GM12878 (cell line): ENCODE results near the gene CFAP300. TPM values are rescaled to one million over a fixed set of nuclear protein-coding genes. Genes with fewer than 3 reads are reported as not detected.

ENCODE experiments used
- ATAC-seq: fragments of 200-7000 bp; cut with Tn5 transposase; 3 replicates; pipeline ENCODE4 v1.9.1; 2020; ENCODE audit warnings: mild to moderate bottlenecking, moderate library complexity
- BruUV-seq: library from RNA; stranded (reverse); fragments of 400-500 nt; replicated peaks from 2 replicates; lab custom pipeline; 2021; lab: Mats Ljungman, UMichigan
- CTCF ChIA-PET: fragments of 300-600 bp; sonication (Branson Sonifier 250); formaldehyde crosslinking; extraction: SDS; loops from one replicate; lab custom pipeline; 2021; ENCODE audit warnings: inconsistent platforms; lab: Yijun Ruan, JAX
- POLR2A ChIA-PET: fragments of 350-600 bp; formaldehyde crosslinking; extraction: SDS; loops from one replicate; lab custom pipeline; 2021; ENCODE audit warnings: inconsistent platforms; lab: Charles Lee
- RAD21 ChIA-PET: fragments of 300-600 bp; sonication (Branson Sonifier 250); formaldehyde crosslinking; loops from one replicate; lab custom pipeline; 2023; ENCODE audit warnings: antibody characterized with exemption; ENCODE audit not compliant: unreplicated experiment; lab: Charles Lee
- SMC1A ChIA-PET: fragments of 300-600 bp; sonication (Branson Sonifier 250); formaldehyde crosslinking; loops from one replicate; lab custom pipeline; 2023; ENCODE audit not compliant: unreplicated experiment, uncharacterized antibody; lab: Charles Lee
- DNase-seq: peaks from one replicate; pipeline ENCODE4 v3.0.0-alpha.2; 2011; ENCODE audit warnings: low read depth, low spot score
- FAIRE-seq: peaks from 3 replicates; lab custom pipeline; 2011; peaks lifted over from hg19 to GRCh38; lab: Jason Lieb, UNC
- H2AFZ ChIP-seq: 2 replicates; pipeline ENCODE4 v1.6.0; 2011; ENCODE audit warnings: low read depth, low read length, control low read depth; ENCODE audit not compliant: control insufficient read depth
- H3K27ac ChIP-seq: 2 replicates; pipeline ENCODE4 v1.5.1; 2011; ENCODE audit warnings: control low read depth; ENCODE audit not compliant: control insufficient read depth, insufficient read depth
- H3K27me3 ChIP-seq, 2 experiments: replicated peaks in 1 of 2; 2 replicates each; pipeline versions ENCODE4 v1.6.0 to v1.6.1; 2011; ENCODE audit warnings: low read length in 1 of 2; ENCODE audit not compliant: control insufficient read depth in 2 of 2, insufficient read depth in 2 of 2
- H3K36me3 ChIP-seq, 2 experiments: 2 replicates each; pipeline ENCODE4 v1.5.1; 2011; ENCODE audit warnings: low read length in 1 of 2; ENCODE audit not compliant: control insufficient read depth in 2 of 2, insufficient read depth in 2 of 2
- H3K4me1 ChIP-seq: 2 replicates; pipeline ENCODE4 v1.6.1; 2011; ENCODE audit warnings: mild to moderate bottlenecking, low read length, moderate library complexity, mixed read lengths; ENCODE audit not compliant: control insufficient read depth, insufficient read depth
- H3K4me2 ChIP-seq: 2 replicates; pipeline ENCODE4 v1.6.0; 2011; ENCODE audit warnings: control low read depth; ENCODE audit not compliant: control insufficient read depth, insufficient read depth
- H3K4me3 ChIP-seq: fragments of 200-600 bp; sonication (generic); 2 replicates; pipeline ENCODE4 v1.5.1; 2016
- H3K79me2 ChIP-seq: 2 replicates; pipeline ENCODE4 v1.6.0; 2011; ENCODE audit warnings: low read length; ENCODE audit not compliant: control insufficient read depth, insufficient read depth
- H3K9ac ChIP-seq: 2 replicates; pipeline ENCODE4 v1.8.0; 2011; ENCODE audit warnings: low read length, control low read depth, mixed read lengths; ENCODE audit not compliant: control insufficient read depth, insufficient read depth
- H3K9me3 ChIP-seq: replicated peaks from 3 replicates; pipeline ENCODE4 v1.5.1; 2011; ENCODE audit warnings: mild to moderate bottlenecking, low read length; ENCODE audit not compliant: control insufficient read depth, insufficient read depth
- H4K20me1 ChIP-seq: 2 replicates; pipeline ENCODE4 v1.6.0; 2011; ENCODE audit not compliant: control insufficient read depth, insufficient read depth
- ATF7 ChIP-seq: fragments of 450-650 bp; IDR thresholded peaks from 2 replicates; pipeline ENCODE4 v1.6.1; 2016; ENCODE audit warnings: low read depth, mild to moderate bottlenecking
- BCL11A ChIP-seq: IDR thresholded peaks from 2 replicates; pipeline ENCODE4 v1.6.1; 2011; ENCODE audit warnings: low read depth, low read length
- CBX5 ChIP-seq: sonication (generic); IDR thresholded peaks from 2 replicates; pipeline ENCODE4 v1.6.1; 2016; ENCODE audit warnings: low read depth, moderate library complexity, mild to moderate bottlenecking, inconsistent platforms
- EZH2 ChIP-seq: IDR thresholded peaks from 2 replicates; pipeline ENCODE4 v1.6.1; 2012; ENCODE audit warnings: low read depth, mild to moderate bottlenecking, control low read depth, inconsistent platforms, low read length, borderline replicate concordance; ENCODE audit not compliant: control insufficient read depth
- HDAC6 ChIP-seq: fragments of 200-600 bp; sonication (generic); IDR thresholded peaks from one replicate; pipeline ENCODE4 v1.8.0; 2017; ENCODE audit warnings: antibody characterized with exemption; ENCODE audit not compliant: unreplicated experiment
- IRF4 ChIP-seq: IDR thresholded peaks from 2 replicates; pipeline ENCODE4 v1.6.1; 2011; ENCODE audit warnings: low read depth, low read length
- RUNX3 ChIP-seq: IDR thresholded peaks from 2 replicates; pipeline ENCODE4 v1.6.1; 2012; ENCODE audit warnings: low read length, inconsistent platforms
- SIN3A ChIP-seq: IDR thresholded peaks from 2 replicates; pipeline ENCODE4 v1.6.1; 2012; ENCODE audit warnings: low read depth, low read length, improper control_type of control experiment
- YY1 ChIP-seq: IDR thresholded peaks from 2 replicates; pipeline ENCODE4 v1.6.1; 2011; ENCODE audit warnings: low read depth, mild to moderate bottlenecking, low read length
- WGBS: methylation state at CpG from one replicate; pipeline ENCODE4 v1.1.6; 2016; ENCODE audit warnings: low lambda C conversion rate; ENCODE audit not compliant: insufficient replicate concordance, insufficient coverage; ENCODE audit errors: missing lambda C conversion rate; 5-methylcytosine and 5-hydroxymethylcytosine counted together
- in situ Hi-C: fragments of 300-500 bp; cut with MboI; formaldehyde crosslinking; loops from 9 replicates; pipeline ENCODE4 v1.14.3; 2018; ENCODE audit warnings: mixed read lengths
- intact Hi-C: fragments of 100-400 bp; cut with micrococcal nuclease; formaldehyde crosslinking; loops from one replicate; pipeline ENCODE4 v1.14.2; 2022; ENCODE audit not compliant: unreplicated experiment
- polyA plus RNA-seq, 11 experiments: library from polyadenylated mRNA; depleted of rRNA in 4 of 11; unstranded in 6 of 11; stranded (reverse) in 5 of 11; fragments of >200 nt; fragmentation: Nextera tagmentation in 4 of 11; fragmentation: Illumina TruSeq in 1 of 11; extraction: Ambion mirVana in 4 of 11; extraction: Trizol in 1 of 11; gene quantifications; 1 replicate in 1 of 11; 2 replicates in 10 of 11; pipeline versions ENCODE4 v1.2.1 to v1.2.3, GENCODE V29; 2011 to 2016; ENCODE audit warnings: inconsistent platforms in 2 of 11, missing spikeins in 2 of 11, low read depth in 1 of 11
- total RNA-seq, 4 experiments: library from RNA; depleted of rRNA in 3 of 4; stranded (reverse); fragments of >200 nt in 3 of 4; fragmentation: Illumina TruSeq in 1 of 4; extraction: Trizol in 1 of 4; gene quantifications; 2 replicates each; pipeline versions ENCODE4 v1.2.1 to v1.2.3, GENCODE V29; 2013 to 2021

Gene CFAP300
- total and polyA plus RNA-seq, 10 of the 15 experiments (the other 5 are each of a cell fraction or from before 2014, with no cell fraction given): not detected

GRCh38 chr11:102118937-102119336, 71.7 kb downstream of the CFAP300 start:
- DNase-seq (no peak), FAIRE-seq (no peak)
- no peak overlapping the region for H3K4me3 ChIP-seq
- no peak overlapping the region for H2AFZ ChIP-seq
- no peaks in the 10 kb centered on the region for H3K9me3 ChIP-seq
- H3K27me3 ChIP-seq: peaks cover 0 to 1% of the 10 kb centered on the region in 2 experiments; a peak in 2 of 4 replicates
- H3K9ac ChIP-seq: no peak overlapping the region
- in situ Hi-C loops (no loop called here), intact Hi-C loops (no loop called here)
- CTCF ChIA-PET: no interaction called here
- H4K20me1 ChIP-seq: no peaks in the 10 kb centered on the region
- SMC1A ChIA-PET: no interaction called here
- no peaks in the 10 kb centered on the region for H3K36me3 ChIP-seq
- H3K4me1 ChIP-seq: no peaks in the 10 kb centered on the region
- H3K4me2 ChIP-seq: no peak overlapping the region
- H3K27ac ChIP-seq: no peak overlapping the region
- POLR2A ChIA-PET: no interaction called here
- RAD21 ChIA-PET: no interaction called here
- TF ChIP-seq CBX5 (no peak), RUNX3 (no peak), SIN3A (no peak), IRF4 (no peak), BCL11A (no peak)
- TF ChIP-seq, all 136 proteins: peak for 0
- BruUV-seq: no TSS peak
- no peaks in the 10 kb centered on the region for H3K79me2 ChIP-seq
- WGBS: 0% methylated on average over 3 of the region's 3 CpGs
- ATAC-seq: no peak

GRCh38 chr11:102119997-102120396, 72.8 kb downstream of the CFAP300 start:
- Histone ChIP-seq H3K4me1 (no peaks in the 10 kb centered on the region), H3K9me3 (no peaks in the 10 kb centered on the region), H2AFZ (no peak overlapping the region), H3K4me2 (no peak overlapping the region)
- RAD21 ChIA-PET: no interaction called here
- no peak for DNase-seq
- BruUV-seq: no TSS peak
- POLR2A ChIA-PET: no interaction called here
- in situ Hi-C loops: no loop called here
- SMC1A ChIA-PET: interaction anchor here (0.7 kb wide), 1 partner anchor 131 kb away, joined by 4 read pairs; no protein-coding TSS in a partner anchor
- FAIRE-seq: no peak
- no peak for TF ChIP-seq YY1
- no peak for TF ChIP-seq EZH2
- no peak for TF ChIP-seq ATF7
- TF ChIP-seq HDAC6: no peak
- TF ChIP-seq, all 136 proteins: peak for 0
- 4% methylated on average over 4 of the region's 4 CpGs for whole genome bisulfite sequencing
- H3K27me3 ChIP-seq: peaks cover 0 to 1% of the 10 kb centered on the region in 2 experiments; a peak in 1 of 4 replicates
- intact Hi-C loops: no loop called here
- H4K20me1 ChIP-seq: no peaks in the 10 kb centered on the region
- H3K27ac ChIP-seq: no peak overlapping the region
- H3K9ac ChIP-seq: no peak overlapping the region
- ATAC-seq: no peak
- H3K79me2 ChIP-seq: no peaks in the 10 kb centered on the region
- no peak overlapping the region for H3K4me3 ChIP-seq
- no peaks in the 10 kb centered on the region for H3K36me3 ChIP-seq
- CTCF ChIA-PET: no interaction called here
